LoVo (cell line): Measurements from ENCODE around the gene GCGR.
"Not testable (repeated sequence)": the region's sequence is repeated elsewhere in the genome, so short reads cannot be mapped to it uniquely, and the experiment has no call there.

Source experiments
- DNase-seq: peaks from one replicate; pipeline ENCODE4 v3.0.0-alpha.2; 2016; ENCODE audit warnings: low spot score

The GCGR gene

DNA sequence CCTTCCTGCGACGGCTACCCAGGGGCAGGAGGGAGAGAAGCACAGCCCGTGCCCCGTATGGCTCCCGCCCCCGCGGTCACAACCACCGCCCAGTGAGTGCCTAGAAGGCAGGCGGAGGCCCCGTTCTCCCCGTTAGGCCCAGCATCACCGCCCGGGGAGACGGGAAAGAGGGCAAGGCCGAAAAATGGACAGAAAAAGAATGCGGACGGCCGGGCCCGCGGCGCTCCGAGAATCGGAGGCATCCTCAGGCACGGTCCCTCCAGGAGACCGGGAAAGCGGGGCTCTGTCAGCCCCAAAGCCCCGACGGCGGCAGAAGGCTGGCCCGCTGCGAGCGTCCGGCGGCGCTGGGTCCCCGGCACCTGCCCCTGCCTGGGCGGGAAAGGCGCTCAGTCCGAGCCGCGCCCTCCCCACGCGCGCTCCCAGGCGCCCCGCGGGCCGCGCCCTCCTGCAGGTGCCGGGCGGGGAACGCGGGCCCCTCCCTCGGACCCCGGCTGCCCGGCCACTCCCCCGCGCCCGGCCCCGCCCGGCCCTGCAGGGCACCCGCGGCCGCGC is 28.7 kb downstream of the GCGR start:
- DNase-seq = no peak

DNA sequence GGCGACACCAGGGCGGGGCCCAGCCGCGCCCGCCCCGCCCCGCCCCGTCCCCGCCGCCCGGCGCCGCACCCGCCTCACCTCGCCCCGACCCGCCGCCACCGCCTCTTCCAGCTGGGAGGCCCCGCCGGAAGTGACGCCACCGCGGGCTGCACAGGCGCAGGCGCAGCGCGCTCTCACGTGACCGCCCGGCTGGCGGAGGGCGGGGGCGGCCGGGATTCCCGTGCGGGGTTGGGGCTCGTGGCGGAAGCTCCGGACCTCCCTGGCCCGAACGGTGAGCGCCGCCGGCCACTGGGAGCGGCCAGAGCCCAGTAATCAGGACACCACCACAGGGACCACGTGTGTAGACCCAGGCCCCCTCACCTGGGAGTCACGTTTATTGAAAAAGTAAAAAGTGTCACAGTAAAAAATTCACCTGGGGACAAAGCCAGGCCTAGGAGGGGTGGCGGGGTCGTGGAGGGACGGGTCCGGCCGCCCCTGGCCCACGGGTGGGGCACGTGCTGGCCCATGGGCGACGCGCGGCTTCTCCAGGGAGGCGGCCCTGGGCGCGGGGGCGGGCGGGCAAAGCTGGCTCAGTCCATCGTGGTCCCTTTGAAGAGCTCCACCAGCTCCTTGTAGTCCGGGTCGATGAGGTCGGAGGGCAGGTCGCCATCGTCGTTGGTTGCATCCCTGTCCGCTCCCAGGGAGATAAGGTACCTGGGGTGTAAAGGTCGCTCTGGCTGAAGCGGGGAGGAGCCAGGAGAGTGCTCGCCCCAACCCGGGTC is 29.4 kb downstream of the GCGR start, which contains the start of gene MCRIP1:
TSS of gene MCRIP1 (minus strand) at position 132 of the 761 bp plus-strand sequence. CDS start 8,785 bp downstream, outside the sequence.
- peak; percentile 94 for DNase-seq

DNA sequence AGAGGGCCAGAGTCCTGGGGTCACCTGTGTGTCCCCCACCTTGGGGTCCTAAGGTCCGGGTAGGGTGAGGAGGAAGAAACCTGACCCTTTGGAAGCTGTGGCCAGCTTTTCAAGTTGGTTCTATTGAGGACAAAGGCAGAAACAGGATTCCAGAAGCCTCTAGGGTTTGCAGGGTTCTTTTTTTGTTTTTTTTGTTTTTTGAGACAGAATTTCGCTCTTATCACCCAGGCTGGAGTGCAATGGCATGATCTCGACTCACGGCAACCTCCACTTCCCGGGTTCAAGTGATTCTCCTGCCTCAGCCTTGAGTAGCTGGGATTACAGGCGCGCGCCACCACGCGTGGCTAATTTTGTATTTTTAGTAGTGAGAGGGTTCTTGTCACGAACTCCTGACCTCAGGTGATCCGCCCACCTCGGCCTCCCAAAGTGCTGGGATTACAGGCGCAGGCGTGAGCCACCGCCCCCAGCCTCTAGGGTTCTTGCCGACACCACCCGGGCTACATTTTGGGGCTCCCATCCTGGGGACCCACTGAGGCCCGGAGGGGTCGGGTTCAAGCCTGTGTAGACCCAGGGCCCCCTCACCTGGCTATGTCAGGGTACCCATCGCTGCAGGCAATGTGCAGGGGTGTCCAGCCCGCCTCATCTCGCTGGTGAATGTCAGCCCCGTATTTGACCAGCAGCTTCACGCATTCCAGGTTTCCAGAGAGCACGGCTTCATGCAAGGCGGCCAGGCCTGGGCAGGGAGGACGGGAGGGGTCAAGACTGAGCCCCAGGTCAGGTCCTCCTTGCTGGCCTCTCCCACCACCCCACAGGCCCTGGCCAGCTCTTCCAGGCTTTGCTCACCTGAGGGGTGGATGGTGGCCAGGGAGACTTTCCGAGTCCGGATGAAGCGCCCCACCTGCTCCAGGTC is 30.2 kb downstream of the GCGR start:
- DNase-seq = no peak

DNA sequence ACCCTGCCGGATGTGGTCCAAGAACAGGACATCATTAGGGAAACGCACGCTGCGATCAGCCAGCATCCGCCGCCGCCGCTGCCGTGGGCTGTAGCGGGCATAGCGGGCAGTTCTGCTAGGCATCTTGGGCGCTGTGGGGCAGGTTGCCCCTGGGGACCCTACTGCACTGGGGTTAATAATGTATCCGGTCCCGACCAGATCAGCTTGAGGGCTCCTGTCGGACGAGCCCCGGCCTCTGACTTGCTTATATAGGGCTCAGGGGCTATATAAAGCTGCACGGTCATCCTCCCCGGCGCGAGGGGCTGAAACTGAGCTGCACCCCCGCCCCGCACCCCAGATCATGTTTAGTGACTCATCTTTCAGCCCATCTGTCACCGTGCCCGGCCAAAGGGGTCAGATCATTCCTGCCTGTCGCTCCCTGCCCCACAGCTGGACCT is 30.9 kb downstream of the GCGR start, which contains the start of gene PPP1R27:
TSS of gene PPP1R27 (minus strand) at position 220 of the 437 bp plus-strand sequence. CDS start at position 123, 97 bp downstream.
- no peak for DNase-seq

DNA sequence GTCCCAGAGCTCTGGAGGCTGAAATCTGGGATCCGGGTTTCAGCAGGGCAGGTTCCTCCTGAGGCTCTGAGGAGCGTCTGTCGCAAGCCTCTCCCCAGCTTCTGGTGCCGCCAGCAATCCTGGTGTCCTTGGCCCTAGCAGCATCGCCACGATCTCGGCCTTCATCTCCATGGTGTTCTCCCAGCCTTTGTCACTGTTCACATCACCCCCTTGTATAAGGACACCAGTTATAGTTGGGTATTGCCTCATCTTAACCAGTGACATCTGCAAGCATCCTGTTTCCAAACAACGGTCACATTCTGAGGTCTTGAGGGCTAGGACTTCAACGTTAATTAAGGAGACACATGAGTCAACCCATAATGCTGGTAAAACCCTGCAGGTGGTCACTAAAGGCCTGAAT is 33.7 kb downstream of the GCGR start:
- no peak for DNase-seq

DNA sequence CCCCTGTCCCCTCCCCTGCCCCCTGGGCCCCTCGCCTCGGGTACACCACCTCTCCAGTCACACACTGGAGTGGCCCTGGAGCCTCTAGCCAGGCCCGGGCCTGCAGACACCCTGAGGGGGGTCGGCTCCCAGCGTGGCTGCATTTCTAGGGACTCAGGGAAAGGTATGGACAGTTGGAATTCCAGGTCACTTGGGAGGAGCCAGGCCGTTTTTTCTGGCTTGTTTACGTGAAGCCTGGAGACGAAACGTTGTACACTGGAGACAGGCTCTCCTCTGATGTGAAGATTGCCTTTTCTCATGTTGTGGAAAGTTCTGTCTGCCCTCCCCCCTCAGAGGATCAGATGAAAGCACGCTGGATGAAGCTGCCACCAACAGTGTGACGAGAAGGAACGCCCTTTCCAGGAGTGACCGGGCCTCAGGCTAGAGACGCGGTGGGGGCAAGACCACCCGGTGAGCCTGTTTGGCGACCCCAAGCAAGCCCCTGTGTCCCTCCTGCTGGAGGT is 34.9 kb downstream of the GCGR start:
- DNase-seq = no peak

DNA sequence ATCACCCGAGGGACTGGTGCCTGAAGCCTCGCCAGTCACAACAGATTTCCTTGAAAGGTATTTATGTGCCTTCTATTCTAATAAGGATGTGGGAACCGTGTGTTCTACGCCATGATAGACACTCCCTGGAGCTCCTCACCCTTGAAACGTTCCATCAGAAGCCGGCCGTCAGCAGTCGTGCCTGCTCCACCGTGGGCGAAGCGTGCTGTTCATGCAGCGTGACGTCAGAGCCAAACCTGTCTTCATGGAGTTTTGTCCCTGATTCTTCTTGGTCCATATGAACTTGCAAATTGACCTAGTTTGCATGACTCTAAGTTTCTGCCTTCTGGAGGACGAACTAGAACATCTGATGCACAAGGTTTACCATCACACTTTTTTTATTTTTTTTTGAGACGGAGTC is 35.4 kb downstream of the GCGR start:
- DNase-seq = no peak

DNA sequence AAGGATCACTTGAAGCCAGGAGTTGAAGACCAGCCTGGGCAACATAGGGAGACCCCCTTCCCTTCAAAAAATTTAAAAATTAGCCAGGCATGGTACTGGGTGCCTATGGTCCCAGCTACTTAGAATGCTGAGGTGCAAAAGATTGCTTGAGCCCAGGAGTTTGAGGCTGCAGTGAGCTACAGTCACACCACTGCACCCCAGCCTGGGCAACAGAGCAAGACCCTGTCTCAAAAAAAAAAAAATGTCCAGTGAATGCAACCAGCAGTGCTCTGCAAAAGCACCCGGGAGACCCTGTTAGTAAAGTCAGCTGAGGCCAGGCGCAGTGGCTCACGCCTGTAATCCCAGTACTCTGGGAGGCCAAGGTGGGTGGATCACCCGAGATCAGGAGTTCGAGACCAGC is 36.1 kb downstream of the GCGR start:
- DNase-seq = not testable (repeated sequence)

DNA sequence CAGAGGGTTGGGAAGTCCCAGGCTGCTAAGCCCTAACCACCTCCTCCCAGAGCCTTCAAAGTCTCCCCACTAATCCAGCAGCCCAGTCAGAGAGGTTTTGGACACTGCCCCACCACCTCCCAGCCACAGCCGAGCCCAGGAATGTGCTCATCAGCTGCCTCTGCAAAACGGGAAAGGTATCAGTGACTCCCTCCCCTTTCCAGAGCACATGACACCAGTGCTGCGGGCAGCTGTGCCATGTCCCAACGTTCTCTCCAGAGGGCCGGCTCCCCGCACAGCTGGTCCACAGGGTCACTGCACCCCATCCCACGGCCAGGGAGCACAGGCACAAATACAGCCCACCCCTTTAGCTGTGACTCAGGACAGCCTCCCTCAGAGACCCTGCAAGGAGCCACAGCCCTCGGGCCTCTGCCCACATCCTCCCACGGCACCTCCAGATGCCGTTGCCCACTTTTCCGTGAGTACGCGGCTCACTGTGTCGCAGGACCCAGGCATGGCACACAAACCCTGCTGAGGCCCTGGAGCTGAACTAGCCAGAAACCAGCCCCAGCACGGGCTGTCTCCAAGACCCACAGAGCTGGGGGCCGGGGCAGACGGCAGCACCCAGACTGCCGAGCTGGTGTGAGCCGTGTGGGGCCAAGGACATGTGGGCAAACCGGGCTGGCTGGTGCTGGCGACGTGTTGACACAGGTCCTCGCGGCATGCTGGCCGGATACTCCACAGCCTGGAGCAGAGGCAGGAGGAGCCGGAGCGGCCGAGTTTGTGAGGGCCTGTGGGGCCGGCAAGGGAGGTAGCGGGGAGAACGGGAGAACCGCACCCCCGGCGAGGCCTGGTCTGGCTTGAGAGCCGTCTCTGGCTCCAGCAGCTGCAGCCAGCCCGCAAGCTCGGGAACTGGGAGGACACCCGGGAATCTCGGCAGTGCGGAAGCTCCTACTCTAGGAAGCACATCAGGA is 37.2 kb downstream of the GCGR start:
- no peak for DNase-seq

DNA sequence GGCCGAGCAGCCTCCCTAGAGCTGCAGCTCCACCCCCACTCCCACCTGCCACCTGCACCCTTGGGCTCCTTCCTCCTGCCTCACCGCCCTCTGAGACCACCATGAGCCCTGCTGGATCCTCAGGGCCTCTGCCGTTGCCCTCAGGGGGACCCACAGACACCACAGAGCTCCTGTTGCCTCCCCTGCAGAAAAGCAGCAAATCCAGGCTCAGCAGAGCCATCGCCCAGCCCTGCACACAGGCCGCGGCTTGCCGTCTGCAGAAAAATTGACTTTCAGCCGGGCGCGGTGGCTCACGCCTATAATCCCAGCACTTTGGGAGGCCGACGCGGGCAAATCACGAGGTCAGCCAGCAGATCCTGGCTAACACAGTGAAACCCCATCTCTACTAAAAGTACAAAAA is 37.9 kb downstream of the GCGR start:
- DNase-seq = no peak

DNA sequence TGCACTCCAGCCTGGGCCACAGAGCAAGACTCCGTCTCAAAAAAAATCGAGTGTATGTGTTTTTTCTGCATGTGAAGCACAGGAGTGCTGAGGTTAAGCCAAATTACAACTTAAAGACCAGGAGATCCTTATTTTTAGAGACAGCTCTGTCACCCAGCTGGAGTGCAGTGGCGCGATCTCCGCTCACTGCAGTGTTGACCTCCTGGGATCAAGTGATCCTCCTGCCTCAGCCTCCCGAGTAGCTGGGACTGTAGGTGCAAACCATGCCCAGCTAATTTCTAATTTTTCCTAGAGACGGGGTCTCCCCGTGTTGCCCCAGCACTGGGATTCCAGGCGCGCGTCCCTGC is 38.4 kb downstream of the GCGR start:
- no peak for DNase-seq

DNA sequence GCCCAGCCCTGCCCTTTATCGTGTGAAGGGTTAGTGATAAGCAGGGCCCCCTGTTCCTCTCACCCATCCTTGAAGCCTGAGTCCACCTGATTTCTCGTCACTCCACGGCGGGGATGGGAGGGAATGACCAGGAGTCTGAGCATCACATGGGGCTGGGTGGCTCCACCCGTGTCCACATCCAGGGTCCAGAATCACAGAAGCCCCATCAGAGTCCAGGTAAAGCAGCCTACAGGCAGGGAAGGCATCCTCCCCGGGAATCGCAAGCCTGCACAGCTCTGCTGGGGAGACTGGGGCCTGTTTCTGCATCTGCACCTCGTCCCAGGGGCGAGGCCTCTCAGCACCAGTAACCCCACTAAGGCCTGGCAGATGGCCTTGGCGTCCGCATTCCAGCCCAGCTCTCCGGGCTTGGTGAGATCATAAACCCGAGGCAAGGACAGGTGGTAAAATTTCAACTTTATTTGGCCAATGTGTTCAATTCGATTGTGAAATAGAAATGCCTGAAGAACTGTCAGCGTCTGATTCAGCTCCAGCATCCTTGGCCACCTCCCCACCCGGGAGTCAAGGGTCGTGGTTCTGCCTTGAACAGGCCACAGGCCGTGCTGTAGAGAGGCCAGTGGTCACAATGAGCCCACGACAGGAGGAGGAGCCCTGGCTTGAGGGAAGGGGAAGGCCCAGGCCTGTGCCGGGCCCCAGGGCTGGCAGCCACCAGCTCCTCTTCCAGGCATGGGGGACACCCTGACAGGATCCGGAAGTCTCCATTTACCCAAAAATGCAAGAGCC is 39.0 kb downstream of the GCGR start:
- no peak for DNase-seq

DNA sequence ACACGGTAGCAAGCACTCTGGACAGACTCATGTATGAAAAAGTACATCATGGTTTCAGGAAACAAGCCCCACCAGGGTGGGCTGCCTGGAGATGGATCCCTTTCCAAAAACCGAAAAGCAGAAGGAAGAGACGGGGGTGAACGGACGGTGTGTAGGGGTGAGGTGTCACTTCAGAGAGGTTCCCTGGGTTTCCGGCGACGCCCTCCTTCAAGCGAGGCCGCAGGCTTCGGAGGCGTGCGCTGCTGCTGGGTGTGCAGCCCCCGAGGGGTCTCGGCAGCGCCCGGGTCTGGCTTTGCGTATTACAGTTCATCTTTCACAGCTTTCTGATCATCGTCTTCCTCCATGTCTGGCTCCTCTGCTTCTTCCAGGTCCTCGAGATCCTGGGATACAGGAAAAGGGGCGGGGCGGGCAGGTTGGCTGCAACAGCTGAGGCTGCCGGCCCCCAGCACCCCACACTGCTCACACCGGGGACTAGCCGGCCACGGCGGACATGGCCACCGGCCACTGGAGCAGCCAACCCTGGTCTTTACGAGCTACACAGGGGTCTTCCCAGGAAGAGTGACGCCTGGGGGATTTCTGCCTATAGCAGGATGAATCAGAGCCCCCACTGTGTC is 39.9 kb downstream of the GCGR start:
- DNase-seq = no peak

DNA sequence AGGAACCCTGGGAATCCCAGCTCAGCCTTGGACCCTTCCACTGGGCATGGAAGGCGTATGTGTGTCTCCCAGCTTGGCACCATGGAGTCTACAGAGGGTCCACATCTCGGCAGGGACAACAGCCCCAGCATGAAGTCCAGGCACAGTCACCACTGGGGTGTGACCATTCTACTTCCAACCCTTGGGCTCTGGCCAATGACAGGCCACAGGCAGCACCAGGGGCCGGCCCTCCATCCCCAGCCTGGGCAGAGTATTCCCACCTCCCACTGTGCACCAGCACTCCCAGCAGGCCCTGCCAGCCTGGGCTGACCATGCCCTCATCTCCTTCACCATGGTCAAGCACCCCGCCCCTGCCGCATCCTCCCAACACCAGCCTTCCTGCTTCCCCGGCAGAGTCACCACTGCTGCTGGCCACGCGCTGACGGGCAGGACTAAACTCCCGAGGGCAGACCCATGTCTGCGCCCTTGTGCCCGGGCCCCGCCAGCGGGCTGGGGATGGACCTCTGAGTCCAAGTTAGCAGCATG is 40.4 kb downstream of the GCGR start:
- no peak for DNase-seq

DNA sequence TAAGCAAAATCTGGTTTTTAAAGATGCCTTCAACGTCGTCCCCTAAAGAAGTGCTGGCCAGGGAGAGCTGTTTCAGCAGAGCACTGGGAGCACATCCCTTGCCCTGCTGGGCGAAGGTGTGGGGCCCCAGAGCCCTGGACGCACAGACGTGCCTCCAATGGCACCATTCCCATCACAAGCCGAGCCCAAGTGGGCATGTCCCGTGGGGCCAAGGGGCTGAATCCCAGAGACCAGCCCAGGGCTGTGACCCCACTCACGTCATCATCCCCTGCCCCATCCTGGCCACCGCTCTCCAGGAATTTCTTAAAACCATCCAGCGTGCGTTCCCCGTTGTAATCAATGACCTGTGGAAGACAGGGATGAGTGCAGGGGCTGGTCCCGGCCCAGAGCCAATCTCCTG is 40.9 kb downstream of the GCGR start:
- DNase-seq = no peak

DNA sequence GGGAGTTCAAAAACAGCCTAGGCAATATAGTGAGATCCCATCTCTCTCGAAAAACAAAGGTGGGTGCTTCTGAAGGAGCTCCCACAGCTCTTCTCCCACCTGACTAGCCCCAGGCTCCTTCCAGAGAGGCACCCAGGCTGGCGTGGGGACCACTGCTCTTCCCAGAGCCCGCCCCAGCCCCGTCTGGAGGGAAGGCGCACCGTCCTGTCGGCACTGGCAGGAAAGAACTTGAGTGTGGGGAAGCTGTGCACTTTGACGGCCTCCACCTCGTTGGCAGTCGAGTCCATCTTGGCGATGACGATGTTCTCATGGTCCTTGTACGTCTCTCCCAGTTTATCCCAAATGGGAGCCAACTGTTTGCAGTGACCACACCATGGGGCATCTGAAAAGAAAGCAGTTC is 41.4 kb downstream of the GCGR start:
- no peak for DNase-seq

DNA sequence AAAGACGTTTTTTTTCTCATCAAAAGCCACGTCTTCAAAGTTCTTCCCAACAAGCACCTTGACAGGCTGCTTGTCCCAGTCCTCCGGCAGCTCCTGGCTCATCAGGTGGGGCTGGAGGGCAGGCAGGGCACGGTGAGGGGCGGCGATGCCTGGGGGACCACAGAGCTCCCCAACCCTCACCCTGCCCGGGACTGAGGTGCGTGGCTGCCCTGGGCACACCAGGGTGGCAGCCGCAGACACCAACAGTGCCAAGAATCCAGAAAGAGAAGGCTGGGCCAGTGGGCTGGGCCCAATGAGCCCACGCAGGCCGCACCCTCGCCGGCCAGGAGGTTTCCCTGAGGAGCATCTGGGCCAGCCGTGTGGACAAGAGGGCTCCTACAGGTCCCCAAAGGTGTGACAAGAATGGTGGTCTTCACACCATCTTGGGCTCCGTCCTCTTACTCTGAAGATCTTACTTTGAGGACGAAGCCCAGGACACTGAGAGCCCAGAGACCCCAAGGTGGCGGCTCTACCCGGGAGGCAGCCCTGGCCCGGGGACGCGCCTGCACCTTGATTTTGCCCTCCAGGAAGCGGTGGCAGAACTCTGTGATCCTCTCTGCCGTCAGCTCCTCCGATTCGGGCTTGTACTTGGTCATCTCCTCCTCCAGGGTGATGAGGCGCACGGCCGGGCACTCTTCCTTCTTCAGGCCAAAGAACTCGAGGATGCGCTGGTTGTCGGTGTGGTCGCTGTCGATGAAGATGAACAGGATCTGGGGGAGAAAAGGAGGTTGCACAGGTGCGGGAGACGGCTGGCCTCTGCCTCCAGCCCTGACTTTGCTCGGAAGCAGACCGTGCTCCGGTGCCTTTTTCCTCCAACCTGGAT is 42.2 kb downstream of the GCGR start:
- DNase-seq = no peak

DNA sequence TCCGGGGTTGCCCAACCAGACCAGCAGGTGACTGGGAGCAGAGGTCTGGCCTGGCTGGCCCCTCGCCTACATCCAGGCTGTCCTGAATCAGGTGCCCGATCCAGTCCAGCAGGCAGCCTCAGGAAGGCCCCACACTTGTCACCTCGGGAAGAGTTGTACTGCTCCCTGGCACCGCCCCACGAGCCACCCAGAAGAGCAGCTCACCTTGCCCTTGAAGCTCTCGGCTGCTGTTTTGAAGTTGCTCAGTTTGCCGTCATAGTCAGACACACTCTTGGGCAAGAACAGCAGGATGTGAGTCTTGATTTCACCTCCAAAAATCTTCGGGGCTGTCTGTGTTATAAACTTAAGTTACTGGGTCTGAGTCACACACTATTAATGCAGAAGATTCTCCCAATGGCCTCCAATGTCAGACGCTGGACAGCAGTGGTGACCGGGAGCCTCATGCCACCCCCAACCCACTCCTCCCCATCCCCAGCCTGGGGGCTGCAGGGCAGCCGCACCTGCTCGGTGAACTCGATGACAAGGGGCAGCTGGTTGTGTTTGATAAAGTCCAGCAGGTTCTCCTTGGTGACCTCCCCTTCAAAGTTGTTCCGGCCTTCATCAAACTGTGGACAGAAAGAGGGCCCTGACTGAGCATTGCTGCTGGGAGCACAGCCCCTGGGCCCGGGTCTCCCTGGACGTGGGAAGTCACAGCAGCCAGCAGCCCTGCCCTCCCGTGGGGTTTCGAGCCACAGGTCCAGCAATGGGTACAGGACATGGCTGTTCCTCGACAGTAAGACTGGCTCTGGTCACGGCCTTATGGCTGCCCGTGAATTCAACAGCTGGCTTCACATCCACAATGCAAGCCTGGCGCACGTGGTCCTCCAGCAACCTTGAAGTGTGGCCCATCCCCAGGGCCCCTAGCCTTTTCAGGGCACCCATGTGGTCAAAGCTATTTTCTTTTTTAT is 43.1 kb downstream of the GCGR start:
- DNase-seq = no peak
